Left lung (tissue), 10 donors: ENCODE measurements around the gene CNOT4. TPM values are rescaled to one million over a fixed set of nuclear protein-coding genes. Genes with fewer than 3 reads are reported as not detected.
"Not testable (repeated sequence)": the region's sequence is repeated elsewhere in the genome, so short reads cannot be mapped to it uniquely, and the experiment has no call there.

Experiments
- ATAC-seq: fragments of 200-7000 bp; cut with Tn5 transposase; one replicate; pipeline ENCODE4 v1.9.1; 2020; ENCODE audit warnings: moderate library complexity
- DNase-seq, 4 donors: peaks; one replicate each; pipeline ENCODE4 v3.0.0-alpha.2; 2013 to 2020
- H3K27ac ChIP-seq, 2 donors: fragments of 200-600 bp; sonication (generic) in 1 of 2; one replicate each; pipeline versions ENCODE4 v1.5.0 to v1.8.0; 2020 to 2021
- H3K27me3 ChIP-seq, 2 donors: fragments of 200-600 bp; sonication (generic) in 1 of 2; one replicate each; pipeline versions ENCODE4 v1.5.0 to v1.8.0; 2020 to 2021
- H3K36me3 ChIP-seq, 2 donors: fragments of 200-600 bp; sonication (generic) in 1 of 2; one replicate each; pipeline versions ENCODE4 v1.5.0 to v1.8.0; 2020 to 2021
- H3K4me1 ChIP-seq, 2 donors: fragments of 200-600 bp; one replicate each; pipeline ENCODE4 v1.8.0; 2021
- H3K4me3 ChIP-seq, 2 donors: fragments of 200-600 bp; sonication (generic) in 1 of 2; one replicate each; pipeline versions ENCODE4 v1.5.0 to v1.8.0; 2020 to 2021; ENCODE audit warnings: mild to moderate bottlenecking in 1 of 2
- H3K9me3 ChIP-seq, 2 donors: fragments of 200-600 bp; sonication (generic) in 1 of 2; one replicate each; pipeline versions ENCODE4 v1.5.0 to v1.8.0; 2020 to 2021
- intact Hi-C, 2 donors: fragments of 100-400 bp; cut with DNase I; formaldehyde crosslinking; loops; one replicate each; pipeline versions ENCODE4 v1.11.2 to v1.14.2; 2022
- polyA plus RNA-seq, 6 donors: library from polyadenylated mRNA; unstranded; fragments of 120-200 nt; gene quantifications; one replicate each; pipeline ENCODE4 v1.2.1, GENCODE V29; 2013; ENCODE audit not compliant: insufficient read length in 6 of 6
- total RNA-seq, 2 donors: library from RNA; stranded (reverse); fragmentation: NEBNext Ultra II Directional; extraction: Animal tissue kit (Norgen Biotek cat#: 25700); gene quantifications; one replicate each; pipeline ENCODE4 v1.2.1, GENCODE V29; 2021
- TF ChIP-seq, protein P1 (sequence below), 2 donors: fragments of 200-600 bp; sonication (generic) in 1 of 2; IDR thresholded peaks; one replicate each; pipeline versions ENCODE4 v1.5.0 to v1.8.0; 2021; ENCODE audit warnings: antibody characterized with exemption in 2 of 2
- donor health status: DM: no; HTN: yes; CAD: no.
- donor health status: DM: no; HTN: no; CAD: no.

CNOT4 gene
- total and polyA plus RNA-seq, 8 donors = 21.6 to 35.4 (median 33.6) TPM

DNA sequence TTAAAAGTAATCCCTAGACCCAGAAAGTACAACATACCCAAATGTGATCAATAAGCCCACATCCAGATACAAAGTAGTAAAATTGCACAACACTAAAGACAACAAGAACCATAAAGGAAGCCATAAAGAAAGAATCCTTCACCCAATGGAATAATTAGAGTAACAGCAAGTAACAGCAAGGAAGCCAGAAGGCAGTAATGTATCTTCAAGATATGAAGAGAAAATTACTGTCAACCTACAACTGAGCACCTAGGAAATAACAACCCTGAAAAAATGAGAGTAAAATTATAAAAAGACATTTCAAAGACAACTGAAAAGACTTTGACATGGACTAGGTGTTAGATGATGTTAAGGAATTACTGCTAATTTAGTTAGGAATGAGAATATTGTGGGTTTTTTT, 60.5 kb downstream of the CNOT4 start:
- H3K4me1 ChIP-seq = peaks cover 0 to 27% of the 10 kb centered on the region in 2 donors
- H3K9me3 ChIP-seq = no peaks in the 10 kb centered on the region
- no peaks in the 10 kb centered on the region for H3K36me3 ChIP-seq
- no peak overlapping the region for H3K4me3 ChIP-seq
- DNase-seq = no peak
- H3K27ac ChIP-seq = no peak overlapping the region
- no peaks in the 10 kb centered on the region for H3K27me3 ChIP-seq
- TF ChIP-seq, protein P1, sequence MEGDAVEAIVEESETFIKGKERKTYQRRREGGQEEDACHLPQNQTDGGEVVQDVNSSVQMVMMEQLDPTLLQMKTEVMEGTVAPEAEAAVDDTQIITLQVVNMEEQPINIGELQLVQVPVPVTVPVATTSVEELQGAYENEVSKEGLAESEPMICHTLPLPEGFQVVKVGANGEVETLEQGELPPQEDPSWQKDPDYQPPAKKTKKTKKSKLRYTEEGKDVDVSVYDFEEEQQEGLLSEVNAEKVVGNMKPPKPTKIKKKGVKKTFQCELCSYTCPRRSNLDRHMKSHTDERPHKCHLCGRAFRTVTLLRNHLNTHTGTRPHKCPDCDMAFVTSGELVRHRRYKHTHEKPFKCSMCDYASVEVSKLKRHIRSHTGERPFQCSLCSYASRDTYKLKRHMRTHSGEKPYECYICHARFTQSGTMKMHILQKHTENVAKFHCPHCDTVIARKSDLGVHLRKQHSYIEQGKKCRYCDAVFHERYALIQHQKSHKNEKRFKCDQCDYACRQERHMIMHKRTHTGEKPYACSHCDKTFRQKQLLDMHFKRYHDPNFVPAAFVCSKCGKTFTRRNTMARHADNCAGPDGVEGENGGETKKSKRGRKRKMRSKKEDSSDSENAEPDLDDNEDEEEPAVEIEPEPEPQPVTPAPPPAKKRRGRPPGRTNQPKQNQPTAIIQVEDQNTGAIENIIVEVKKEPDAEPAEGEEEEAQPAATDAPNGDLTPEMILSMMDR (IDR thresholded peaks at IDR 0.05) = no peak
- ATAC-seq = no peak
- intact Hi-C loops = no loop called here

DNA sequence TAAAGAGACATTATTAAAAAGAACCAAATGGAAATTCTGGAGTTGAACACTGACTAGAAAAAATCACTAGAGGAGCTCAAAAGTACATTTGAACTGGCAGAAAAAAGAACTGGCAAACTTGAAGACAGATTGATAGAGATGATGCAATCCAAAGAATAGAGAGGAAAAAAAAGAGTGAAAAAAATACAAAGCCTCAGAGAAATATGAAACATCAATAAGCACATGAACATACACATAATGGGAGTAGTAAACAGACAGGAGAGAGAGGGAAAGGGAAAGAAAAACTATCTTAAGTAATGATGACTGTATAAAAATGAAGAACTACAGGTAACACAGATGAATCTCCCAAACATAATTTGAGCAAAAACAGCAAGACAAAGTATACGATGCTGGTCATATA, 61.1 kb downstream of the CNOT4 start:
- no peak for DNase-seq
- no peak for ATAC-seq
- TF ChIP-seq, protein P1 (IDR thresholded peaks at IDR 0.05) = no peak
- no peak overlapping the region for H3K4me3 ChIP-seq
- intact Hi-C loops = no loop called here
- H3K27ac ChIP-seq = no peak overlapping the region
- H3K4me1 ChIP-seq = peaks cover 0 to 27% of the 10 kb centered on the region in 2 donors
- H3K36me3 ChIP-seq = peaks cover 0 to 6% of the 10 kb centered on the region in 2 donors
- no peaks in the 10 kb centered on the region for H3K27me3 ChIP-seq
- no peaks in the 10 kb centered on the region for H3K9me3 ChIP-seq

DNA sequence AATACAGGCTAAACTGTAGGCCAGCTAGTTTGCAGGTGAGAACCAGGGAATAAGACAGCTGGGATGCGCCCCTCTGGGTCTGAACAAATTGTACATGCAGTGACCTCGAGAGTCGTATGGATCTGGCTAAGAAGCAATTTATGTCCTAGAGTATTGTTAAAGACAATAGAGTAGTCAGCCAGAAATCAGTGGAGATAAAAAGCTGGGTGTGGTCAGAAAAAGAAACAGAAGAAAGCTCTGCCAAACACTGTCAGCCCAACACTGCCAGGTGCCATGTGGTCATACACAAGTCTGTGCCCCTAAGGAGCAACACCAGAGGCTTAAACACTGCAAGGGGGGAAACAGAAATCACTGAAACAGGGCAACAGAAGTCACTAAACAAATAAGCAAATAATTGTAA, 62.2 kb downstream of the CNOT4 start:
- TF ChIP-seq, protein P1 (IDR thresholded peaks at IDR 0.05) = no peak
- Histone ChIP-seq H3K27ac (no peak overlapping the region), H3K9me3 (no peaks in the 10 kb centered on the region), H3K4me3 (no peak overlapping the region), H3K36me3 (peaks cover 0 to 8% of the 10 kb centered on the region in 2 donors), H3K4me1 (peaks cover 0 to 27% of the 10 kb centered on the region in 2 donors), H3K27me3 (no peaks in the 10 kb centered on the region)
- intact Hi-C loops = no loop called here
- DNase-seq (no peak), ATAC-seq (no peak)

DNA sequence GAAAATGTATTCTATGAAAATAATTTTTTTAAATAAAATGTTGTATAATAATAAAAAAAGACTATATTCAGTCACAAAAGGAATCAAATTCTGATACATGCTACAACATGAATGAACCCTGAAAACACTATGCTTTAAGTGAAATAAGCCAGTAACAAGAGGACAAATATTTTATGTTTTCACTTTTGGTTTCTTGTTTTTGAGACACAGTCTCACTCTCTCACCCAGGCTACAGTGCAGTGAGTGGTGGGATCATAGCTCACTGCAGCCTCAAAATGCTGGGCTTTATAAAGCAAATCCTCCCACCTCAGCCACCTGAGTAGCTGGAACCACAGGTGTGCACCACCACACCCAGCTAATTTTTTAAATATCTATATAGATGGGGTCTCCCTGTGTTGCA, 64.2 kb downstream of the CNOT4 start:
- no peak for DNase-seq
- Histone ChIP-seq H3K27me3 (no peaks in the 10 kb centered on the region), H3K4me3 (no peak overlapping the region), H3K9me3 (no peaks in the 10 kb centered on the region), H3K27ac (no peak overlapping the region), H3K36me3 (peaks cover 0 to 8% of the 10 kb centered on the region in 2 donors), H3K4me1 (peaks cover 0 to 27% of the 10 kb centered on the region in 2 donors)
- no peak for ATAC-seq
- TF ChIP-seq, protein P1 (IDR thresholded peaks at IDR 0.05) = no peak
- intact Hi-C loops = no loop called here

DNA sequence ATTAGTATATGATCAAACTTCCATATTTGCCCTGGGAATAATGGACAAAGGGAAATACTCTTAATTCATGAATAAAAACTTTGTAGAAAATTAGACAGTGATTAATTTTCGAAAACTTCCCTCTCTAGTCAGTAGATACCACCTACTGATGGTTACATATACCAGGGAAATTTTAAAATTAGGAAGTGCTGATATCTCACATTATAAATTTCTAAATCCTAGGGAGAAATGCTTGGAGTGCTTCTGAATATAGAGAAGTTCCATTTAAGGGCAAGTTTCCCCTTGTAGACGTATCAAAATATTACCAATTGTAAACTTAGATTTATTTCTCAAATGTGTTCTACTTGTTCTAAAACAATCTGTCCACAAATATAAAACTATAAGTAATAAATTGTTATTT, 64.6 kb downstream of the CNOT4 start:
- H3K36me3 ChIP-seq, ATAC-seq, H3K4me3 ChIP-seq, H3K27me3 ChIP-seq, DNase-seq, intact Hi-C loops, H3K27ac ChIP-seq, H3K9me3 ChIP-seq: not testable (repeated sequence)
- peaks cover 0 to 26% of the 10 kb centered on the region in 2 donors for H3K4me1 ChIP-seq

DNA sequence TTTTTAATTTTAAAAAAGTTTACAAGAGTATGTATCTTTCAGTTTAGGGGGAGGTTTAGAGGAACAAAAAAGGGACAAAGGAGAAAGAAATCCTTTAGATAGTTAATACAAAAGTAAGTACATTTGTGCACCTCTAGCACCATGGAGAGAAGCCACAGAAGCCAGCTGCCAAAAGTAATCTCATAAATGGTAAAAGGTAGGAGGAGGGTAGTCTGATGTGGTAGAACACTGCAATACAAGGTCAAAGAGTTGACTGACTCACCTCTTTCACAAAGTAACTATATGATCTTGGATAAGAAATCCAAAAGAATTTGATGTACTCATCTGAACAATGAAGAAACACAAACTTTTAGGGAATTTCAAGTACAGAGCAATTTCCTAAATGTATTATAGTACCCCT, 68.1 kb downstream of the CNOT4 start:
- intact Hi-C loops = no loop called here
- DNase-seq = no peak

More for the DNA sequence above, 68.1 kb downstream of the CNOT4 start:
- no peak overlapping the region for H3K27ac ChIP-seq
- H3K36me3 ChIP-seq = peaks cover 0 to 20% of the 10 kb centered on the region in 2 donors
- H3K27me3 ChIP-seq = no peaks in the 10 kb centered on the region
- H3K9me3 ChIP-seq = no peaks in the 10 kb centered on the region
- ATAC-seq = no peak
- H3K4me1 ChIP-seq = no peaks in the 10 kb centered on the region
- TF ChIP-seq, protein P1 (IDR thresholded peaks at IDR 0.05) = no peak
- no peak overlapping the region for H3K4me3 ChIP-seq
